ENCODE measurements around the gene TSSK2.
"Not testable (repeated sequence)": the region's sequence is repeated elsewhere in the genome, so short reads cannot be mapped to it uniquely, and the experiment has no call there.

The TSSK2 gene

DNA sequence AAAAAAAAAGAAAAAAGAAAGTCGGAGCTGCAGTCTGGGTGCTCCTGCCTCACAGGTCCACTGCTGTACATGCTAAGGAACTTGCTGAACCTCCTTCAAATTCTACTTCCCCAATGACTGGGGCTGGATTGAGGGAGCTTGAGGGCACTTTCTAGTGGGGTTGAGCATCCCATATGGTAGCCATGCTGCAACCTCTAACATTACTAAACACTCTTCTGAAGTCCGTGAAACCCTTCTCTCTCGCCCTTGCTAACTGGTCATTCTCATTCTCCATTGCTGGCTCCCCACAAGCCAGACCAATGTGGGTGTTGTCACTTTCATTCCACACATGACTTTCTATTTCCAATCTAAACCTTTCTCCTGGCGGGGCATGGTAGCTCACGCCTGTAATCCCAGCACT is 12.1 kb downstream of the TSSK2 start:
- no peak for DNase-seq (ENCODE audit: low read depth)

DNA sequence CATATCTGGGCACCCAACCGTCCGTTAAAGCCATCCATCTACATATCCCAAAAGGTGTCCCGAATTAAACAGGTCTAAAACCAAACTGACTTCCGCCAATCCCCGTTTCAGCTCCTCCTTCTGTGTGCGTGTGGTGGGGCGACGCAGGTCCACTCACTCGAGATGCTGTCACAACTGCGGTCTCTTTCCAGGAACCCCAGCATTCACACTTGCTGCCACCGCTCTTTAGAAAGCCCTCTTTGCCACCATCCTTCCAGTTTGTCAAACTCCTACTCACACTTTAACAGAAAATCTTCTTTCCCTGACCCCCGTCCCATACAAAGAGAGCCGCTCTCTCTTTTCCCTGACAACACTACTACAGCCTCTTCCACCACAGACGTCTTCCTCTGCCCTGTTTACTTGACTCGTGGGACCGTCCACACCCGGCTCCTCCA is 12.9 kb downstream of the TSSK2 start:
- no peak for DNase-seq (ENCODE audit: low read depth)

- DNase-seq (ENCODE audit: low read depth): no peak
Observed at GRCh38 chr22:19146215-19146968, 15.3 kb downstream of the TSSK2 start.

DNA sequence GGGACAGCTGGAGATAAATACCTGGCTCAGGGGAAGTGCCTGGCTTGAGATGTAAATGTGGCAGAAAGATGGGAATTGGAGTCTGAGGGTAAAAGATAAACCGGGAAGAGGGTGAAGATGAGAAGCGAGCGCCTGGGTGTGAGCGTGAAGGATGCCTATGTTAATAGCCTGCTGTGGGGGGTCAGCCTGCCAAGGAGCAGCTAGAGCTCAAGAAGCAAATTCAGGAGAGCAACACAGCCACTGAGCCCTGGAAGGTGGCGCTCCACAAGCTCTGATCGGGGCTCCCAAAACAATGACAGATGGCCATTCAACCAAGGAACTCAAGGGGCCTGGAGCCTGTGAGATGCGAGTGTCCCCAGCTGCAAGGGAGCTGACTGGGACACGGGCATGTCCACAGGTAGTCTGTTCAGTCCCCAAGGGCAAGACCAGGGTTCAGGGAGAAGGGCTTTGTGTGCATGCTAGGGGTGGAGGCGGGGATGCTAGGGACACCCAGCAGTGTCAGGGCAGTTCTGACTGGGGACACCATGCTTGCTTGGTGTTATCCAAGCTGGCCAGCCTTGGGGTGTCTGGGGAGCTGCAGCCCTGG is 16.2 kb downstream of the TSSK2 start:
- no peak for DNase-seq (ENCODE audit: low read depth)

GRCh38 chr22:19148417-19149046 is 17.4 kb downstream of the TSSK2 start:
- no peak for DNase-seq (ENCODE audit: low read depth)

DNA sequence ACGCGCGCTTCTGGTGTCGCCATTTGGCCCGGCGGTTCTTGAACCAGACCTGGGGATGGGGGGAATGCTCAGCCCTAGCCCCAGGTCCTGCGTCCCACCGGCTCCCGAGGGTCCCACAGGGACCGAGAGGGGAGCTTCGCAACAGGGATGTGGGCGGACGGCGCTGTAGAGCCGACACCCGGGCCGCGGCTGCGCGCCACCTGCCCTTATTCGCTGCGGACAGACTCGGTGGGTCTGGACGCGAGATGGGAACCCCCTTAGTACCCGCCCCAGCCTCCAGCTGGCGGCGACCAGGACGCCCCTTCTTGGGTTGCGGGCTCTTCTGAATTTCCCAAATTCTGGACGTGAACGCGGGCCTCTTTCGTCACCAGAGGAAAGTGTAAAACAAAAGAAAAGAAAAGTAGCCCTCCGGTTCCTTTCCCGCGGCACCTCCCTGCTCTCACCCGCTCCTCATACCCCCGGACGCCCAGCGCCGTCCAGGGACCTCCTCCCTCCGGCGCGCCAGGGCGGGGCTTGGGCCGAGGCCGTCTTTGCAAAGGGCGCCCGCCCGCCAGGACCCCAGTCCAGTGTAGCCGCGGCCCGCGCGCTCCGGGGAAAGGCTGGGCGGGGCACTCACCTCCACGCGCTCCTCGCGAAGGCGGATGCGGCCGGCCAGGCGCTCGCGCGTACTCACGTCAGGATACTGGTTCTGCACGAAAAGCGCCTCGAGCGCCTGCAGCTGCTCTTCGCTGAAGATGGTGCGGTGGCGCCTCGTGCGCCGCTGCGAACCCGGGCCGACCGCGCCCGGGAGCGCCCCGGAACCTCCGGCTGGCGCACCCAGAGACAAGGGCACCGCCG is 18.2 kb downstream of the TSSK2 start:
- no peak for DNase-seq (ENCODE audit: low read depth)

DNA sequence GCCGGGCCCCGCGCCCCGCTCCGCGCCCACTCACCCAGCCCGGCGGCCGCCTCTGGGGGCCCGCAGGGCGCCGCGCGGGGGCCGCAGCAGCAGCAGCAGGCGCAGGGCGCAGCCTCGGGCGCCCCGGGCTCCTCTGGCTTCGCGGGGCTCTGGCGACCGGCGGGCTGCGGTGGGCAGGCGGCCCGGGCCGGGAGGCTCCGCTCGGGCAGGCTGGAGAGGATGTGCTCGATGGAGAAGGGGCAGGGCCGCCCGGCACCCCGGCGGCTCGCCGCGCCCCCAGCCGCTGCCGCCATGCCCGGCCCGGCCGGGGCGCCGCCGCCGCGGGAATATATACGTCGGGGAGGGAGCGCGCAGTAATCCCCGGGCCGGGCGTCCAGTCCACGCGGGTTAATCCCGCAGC is 18.9 kb downstream of the TSSK2 start, which contains the start of gene GSC2:
Gene GSC2 (minus strand): TSS at position 302 of the 400 bp plus-strand sequence. CDS start 9 bp downstream, at position 293.
- no peak for DNase-seq (ENCODE audit: low read depth)

DNA sequence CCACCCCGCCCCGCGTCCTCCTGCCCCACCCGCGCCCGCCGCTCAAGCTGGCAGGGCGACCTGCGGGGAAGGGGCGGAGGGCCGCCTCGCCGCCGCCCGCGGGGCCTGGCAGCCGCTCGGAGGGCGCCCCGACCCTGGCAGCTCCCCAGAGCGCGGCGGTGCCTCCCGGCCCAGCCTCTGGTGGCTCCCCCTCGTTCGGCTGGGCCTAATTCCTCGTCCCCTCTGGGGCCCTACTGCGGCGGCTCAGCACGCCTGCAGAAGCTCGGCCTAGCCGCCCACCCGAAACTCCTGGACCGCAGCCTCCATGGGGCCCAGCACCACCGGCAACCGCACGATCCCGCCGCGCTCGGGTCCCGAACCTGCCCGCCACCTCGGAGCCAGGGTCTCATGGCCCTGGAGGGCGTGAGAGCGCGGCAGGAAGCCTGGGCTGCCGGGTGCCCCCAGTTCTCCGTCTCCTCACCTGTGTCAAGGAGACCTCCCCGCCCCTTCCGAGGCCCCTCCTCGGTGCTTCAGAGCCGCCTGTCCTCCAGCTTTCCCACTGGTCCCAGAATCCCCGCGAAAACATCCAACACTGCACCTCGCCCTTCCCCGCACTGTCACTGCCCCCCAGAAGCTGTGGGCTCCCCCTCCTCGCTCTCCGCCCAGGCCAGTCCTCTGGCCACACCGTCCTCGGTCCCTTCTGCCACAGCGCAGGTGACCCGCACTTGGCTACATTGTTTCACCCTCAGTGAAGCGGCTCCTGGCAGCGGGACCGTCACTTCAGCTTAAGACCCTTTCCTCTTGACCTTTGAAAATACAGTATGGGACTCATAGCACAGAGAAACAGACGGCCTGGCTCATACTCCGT is 19.6 kb downstream of the TSSK2 start:
- no peak for DNase-seq (ENCODE audit: low read depth)

DNA sequence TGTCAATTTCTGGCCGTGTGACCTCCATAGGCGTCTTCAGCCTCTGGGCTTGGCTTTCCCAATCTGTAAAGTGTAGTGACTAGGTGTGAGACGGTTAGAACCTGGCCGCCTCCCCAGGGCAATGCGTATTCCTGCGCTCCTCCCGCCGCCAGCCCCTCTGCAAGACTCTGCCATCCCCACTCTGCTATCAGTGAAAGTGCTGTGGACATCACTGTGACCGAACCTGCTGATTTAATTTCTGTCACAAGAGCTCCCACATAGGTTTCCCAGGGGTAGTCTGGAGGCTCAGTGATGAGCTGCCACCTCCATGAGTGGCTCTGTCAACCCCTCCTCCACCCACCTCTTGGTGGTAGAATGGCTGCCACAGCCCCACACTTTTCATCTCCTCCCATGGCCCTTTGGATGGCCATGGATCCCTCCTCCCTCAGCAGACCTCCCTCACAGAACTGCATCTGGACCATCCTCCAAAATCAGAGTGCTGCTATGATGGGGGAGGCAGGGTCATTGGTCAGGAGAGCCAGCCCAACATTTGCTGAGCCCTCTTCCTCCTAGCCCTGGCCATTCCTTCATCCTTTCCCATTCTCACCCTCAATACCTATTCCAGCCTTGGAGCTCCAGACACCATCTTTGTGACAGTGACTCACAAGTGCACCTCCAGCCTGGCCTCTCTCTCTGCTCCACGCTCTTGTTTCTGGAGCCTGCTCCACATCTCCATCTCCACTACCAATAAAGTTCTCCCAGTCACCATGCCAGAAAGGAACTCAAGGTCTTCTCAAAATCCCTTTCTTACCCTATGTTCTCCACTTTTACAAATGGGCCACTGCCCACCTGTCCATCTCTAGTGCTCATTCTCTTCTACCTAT is 20.5 kb downstream of the TSSK2 start:
- DNase-seq (ENCODE audit: low read depth): no peak

GRCh38 chr22:19152942-19153883 is 22.1 kb downstream of the TSSK2 start:
- DNase-seq (ENCODE audit: low read depth): no peak

GRCh38 chr22:19156109-19156508 is 25.0 kb downstream of the TSSK2 start:
- not testable (repeated sequence) for DNase-seq (ENCODE audit: low read depth)

GRCh38 chr22:19158649-19159048 is 27.5 kb downstream of the TSSK2 start:
- not testable (repeated sequence) for DNase-seq (ENCODE audit: low read depth)

GRCh38 chr22:19164425-19164824 is 33.3 kb downstream of the TSSK2 start:
- no peak for DNase-seq (ENCODE audit: low read depth)

GRCh38 chr22:19166421-19166820 is 35.3 kb downstream of the TSSK2 start:
- no peak for DNase-seq (ENCODE audit: low read depth)

GRCh38 chr22:19167106-19167869 is 36.2 kb downstream of the TSSK2 start:
- no peak for DNase-seq (ENCODE audit: low read depth)

GRCh38 chr22:19168088-19168890 is 37.2 kb downstream of the TSSK2 start:
- no peak for DNase-seq (ENCODE audit: low read depth)

All from stimulated activated CD8-positive, alpha-beta memory T cell treated with anti-CD3 and anti-CD28 coated beads, Interleukin-15, amount 100 ng/mL, for 1 hour (primary cell).